ENCODE measurements around the gene TFDP1. TPM values are rescaled to one million over a fixed set of nuclear protein-coding genes. Genes with fewer than 3 reads are reported as not detected.
"Not testable (repeated sequence)": the region's sequence is repeated elsewhere in the genome, so short reads cannot be mapped to it uniquely, and the experiment has no call there.

TFDP1 gene
- total RNA-seq, 4 donors from 2014 or later: 48.0 to 84.2 (median 53.9) TPM

- DNase-seq: no peak
- intact Hi-C loops (cut with DNase I): no loop called here
Observed at GRCh38 chr13:113622791-113623490, 38.4 kb downstream of the TFDP1 start.

GRCh38 chr13:113623491-113624234, 39.1 kb downstream of the TFDP1 start:
- Histone ChIP-seq H3K36me3 (peaks cover 3 to 8% of the 10 kb centered on the region in 2 donors), H3K27ac (no peak overlapping the region), H3K4me3 (replicated peaks in 1 of 3) (no peak overlapping the region), H3K4me1 (no peaks in the 10 kb centered on the region), H3K27me3 (no peaks in the 10 kb centered on the region), H3K9me3 (no peaks in the 10 kb centered on the region)
- 88 to 97% methylated on average over 6 to 8 of the region's 20 CpGs for WGBS, 2 donors
- no peak for TF ChIP-seq POLR2A (IDR thresholded peaks at IDR 0.05)
- TF ChIP-seq, protein P1, sequence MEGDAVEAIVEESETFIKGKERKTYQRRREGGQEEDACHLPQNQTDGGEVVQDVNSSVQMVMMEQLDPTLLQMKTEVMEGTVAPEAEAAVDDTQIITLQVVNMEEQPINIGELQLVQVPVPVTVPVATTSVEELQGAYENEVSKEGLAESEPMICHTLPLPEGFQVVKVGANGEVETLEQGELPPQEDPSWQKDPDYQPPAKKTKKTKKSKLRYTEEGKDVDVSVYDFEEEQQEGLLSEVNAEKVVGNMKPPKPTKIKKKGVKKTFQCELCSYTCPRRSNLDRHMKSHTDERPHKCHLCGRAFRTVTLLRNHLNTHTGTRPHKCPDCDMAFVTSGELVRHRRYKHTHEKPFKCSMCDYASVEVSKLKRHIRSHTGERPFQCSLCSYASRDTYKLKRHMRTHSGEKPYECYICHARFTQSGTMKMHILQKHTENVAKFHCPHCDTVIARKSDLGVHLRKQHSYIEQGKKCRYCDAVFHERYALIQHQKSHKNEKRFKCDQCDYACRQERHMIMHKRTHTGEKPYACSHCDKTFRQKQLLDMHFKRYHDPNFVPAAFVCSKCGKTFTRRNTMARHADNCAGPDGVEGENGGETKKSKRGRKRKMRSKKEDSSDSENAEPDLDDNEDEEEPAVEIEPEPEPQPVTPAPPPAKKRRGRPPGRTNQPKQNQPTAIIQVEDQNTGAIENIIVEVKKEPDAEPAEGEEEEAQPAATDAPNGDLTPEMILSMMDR (IDR thresholded peaks at IDR 0.05): no peak
- intact Hi-C loops (cut with DNase I): no loop called here
- no peak for DNase-seq

More at GRCh38 chr13:113622791-113623490, 38.4 kb downstream of the TFDP1 start:
- no peaks in the 10 kb centered on the region for H3K4me1 ChIP-seq
- H3K27me3 ChIP-seq: no peaks in the 10 kb centered on the region
- peaks cover 3 to 8% of the 10 kb centered on the region in 2 donors for H3K36me3 ChIP-seq
- no peak overlapping the region for H3K27ac ChIP-seq
- H3K9me3 ChIP-seq: no peaks in the 10 kb centered on the region
- WGBS, 2 donors: 91% methylated on average over 29 of the region's 29 CpGs
- no peak overlapping the region for H3K4me3 ChIP-seq (replicated peaks in 1 of 3)
- TF ChIP-seq, protein P1 (IDR thresholded peaks at IDR 0.05): no peak
- TF ChIP-seq POLR2A (IDR thresholded peaks at IDR 0.05): no peak

DNA sequence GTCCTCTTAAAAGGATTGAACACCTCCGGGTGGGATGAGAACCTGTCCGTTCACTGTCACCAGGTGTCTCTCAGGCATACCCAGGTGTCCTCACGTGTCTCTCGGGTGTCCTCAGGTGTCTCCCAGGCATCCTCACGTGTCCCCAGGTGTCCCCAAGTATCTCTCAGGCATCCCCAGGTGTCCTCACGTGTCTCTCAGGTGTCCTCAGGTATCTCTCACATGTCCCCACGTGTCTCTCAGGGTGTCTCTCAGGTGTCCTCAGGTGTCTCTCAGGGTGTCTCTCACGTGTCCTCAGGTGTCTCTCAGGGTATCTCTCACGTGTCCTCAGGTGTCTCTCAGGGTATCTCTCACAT, 39.7 kb downstream of the TFDP1 start:
- Histone ChIP-seq H3K9me3 (no peaks in the 10 kb centered on the region), H3K27me3 (no peaks in the 10 kb centered on the region), H3K36me3 (peaks cover 3 to 8% of the 10 kb centered on the region in 2 donors), H3K4me3 (replicated peaks in 1 of 3) (no peak overlapping the region), H3K27ac (no peak overlapping the region), H3K4me1 (no peaks in the 10 kb centered on the region)
- WGBS, 2 donors: 94% methylated on average over 9 of the region's 9 CpGs
- no peak for TF ChIP-seq POLR2A (IDR thresholded peaks at IDR 0.05)
- TF ChIP-seq, protein P1 (IDR thresholded peaks at IDR 0.05): no peak
- DNase-seq: no peak
- intact Hi-C loops (cut with DNase I): no loop called here

GRCh38 chr13:113624640-113625304, 40.2 kb downstream of the TFDP1 start:
- DNase-seq; H3K27ac ChIP-seq; H3K36me3 ChIP-seq; H3K4me3 ChIP-seq (replicated peaks in 1 of 3); H3K27me3 ChIP-seq; H3K4me1 ChIP-seq; H3K9me3 ChIP-seq; intact Hi-C loops (cut with DNase I): not testable (repeated sequence)
- 92 to 93% methylated on average over 14 of the region's 14 CpGs for WGBS, 2 donors

DNA sequence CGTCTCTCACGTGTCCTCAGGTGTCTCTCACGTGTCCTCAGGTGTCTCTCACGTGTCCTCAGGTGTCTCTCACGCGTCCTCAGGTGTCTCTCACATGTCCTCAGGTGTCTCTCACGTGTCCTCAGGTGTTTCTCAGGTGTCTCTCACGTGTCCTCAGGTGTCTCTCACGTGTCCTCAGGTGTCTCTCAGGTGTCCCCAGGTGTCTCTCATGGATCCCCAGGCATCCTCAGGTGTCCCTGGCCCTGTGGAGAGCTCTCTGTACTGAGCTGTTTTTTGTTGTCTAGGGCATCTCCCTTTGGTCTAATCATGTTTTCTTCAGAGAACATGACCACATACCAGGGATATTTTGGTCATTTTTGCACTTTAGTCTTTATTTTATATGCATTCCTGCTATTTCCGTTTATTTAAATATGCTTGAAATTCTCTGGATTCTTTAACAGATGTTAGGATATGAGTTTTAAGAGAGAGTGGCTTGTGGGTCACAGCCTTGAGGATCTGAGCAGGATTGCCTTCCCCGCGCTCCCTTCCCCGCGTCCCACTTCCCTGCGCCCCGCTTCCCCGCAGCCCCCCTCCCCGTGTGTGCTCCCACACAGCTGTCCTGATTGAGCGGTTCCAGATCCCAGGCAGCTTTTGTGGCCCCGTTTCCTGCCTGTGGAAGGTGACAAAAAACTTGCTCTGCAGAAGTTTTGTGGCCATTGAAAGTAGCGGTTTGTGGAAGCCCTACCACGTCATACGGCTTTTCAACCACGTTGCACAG, 41.6 kb downstream of the TFDP1 start:
- WGBS, 2 donors: 88 to 90% methylated on average over 24 of the region's 24 CpGs
- Histone ChIP-seq H3K4me1 (no peaks in the 10 kb centered on the region), H3K9me3 (no peaks in the 10 kb centered on the region), H3K27ac (no peak overlapping the region), H3K36me3 (peaks cover 3 to 8% of the 10 kb centered on the region in 2 donors), H3K27me3 (no peaks in the 10 kb centered on the region), H3K4me3 (replicated peaks in 1 of 3) (no peak overlapping the region)
- intact Hi-C loops (cut with DNase I): no loop called here
- no peak for DNase-seq
- TF ChIP-seq POLR2A (IDR thresholded peaks at IDR 0.05): no peak
- TF ChIP-seq, protein P1 (IDR thresholded peaks at IDR 0.05): no peak

Data from thyroid gland (tissue), 4 donors.